ENCODE data around the gene KIRREL3. TPM values are rescaled to one million over a fixed set of nuclear protein-coding genes. Genes with fewer than 3 reads are reported as not detected.

Gene KIRREL3
- polyA plus RNA-seq, 1 donor (not counting 4 experiments of a cell fraction or from before 2014, with no cell fraction given) = 0.04 TPM

- peaks cover 29% of the 10 kb centered on the region for H3K27me3 ChIP-seq (ENCODE audit: control insufficient read depth, extremely low read depth, insufficient read depth, low read length)
- no peaks in the 10 kb centered on the region for H4K20me1 ChIP-seq (ENCODE audit: control insufficient read depth, extremely low read depth, insufficient read depth, low read length)
- no peak overlapping the region for H3K4me2 ChIP-seq (ENCODE audit: control insufficient read depth, extremely low read depth, insufficient read depth, low read depth, low read length)
- H3K9me3 ChIP-seq (ENCODE audit: control insufficient read depth, low read depth, low read length) = peaks cover 3% of the 10 kb centered on the region
- no peak overlapping the region for H2AFZ ChIP-seq (ENCODE audit: control insufficient read depth, low read length)
- H3K9me1 ChIP-seq (ENCODE audit: control insufficient read depth, extremely low read depth, insufficient read depth, low read length) = no peaks in the 10 kb centered on the region
- no peak for FAIRE-seq
- H3K9ac ChIP-seq (ENCODE audit: control insufficient read depth, extremely low read depth, insufficient read depth, low read length) = no peak overlapping the region
- H3K4me3 ChIP-seq (ENCODE audit: control insufficient read depth in 2 of 3, extremely low read depth in 1 of 3, insufficient read depth in 2 of 3, low read depth in 1 of 3, low read length in 3 of 3) = no peak overlapping the region
- H3K79me2 ChIP-seq (ENCODE audit: control insufficient read depth, insufficient read depth, low read length) = no peaks in the 10 kb centered on the region
- no peak for DNase-seq (ENCODE audit: low read depth, low spot score)
- no peaks in the 10 kb centered on the region for H3K4me1 ChIP-seq (ENCODE audit: control insufficient read depth, extremely low read depth, insufficient read depth, low read length)
- H3K36me3 ChIP-seq (ENCODE audit: control insufficient read depth in 2 of 2, extremely low read depth in 1 of 2, insufficient read depth in 2 of 2, low read length in 2 of 2) = no peaks in the 10 kb centered on the region
- dilution Hi-C loops (cut with MboI; ENCODE audit: extremely low pct_ligation_motif_present, low sequenced_read_pairs) = no loop called here
- TF ChIP-seq EZH2 (IDR thresholded peaks at IDR 0.05; ENCODE audit: low read length) (no peak), CTCF (optimal IDR thresholded peaks at IDR 0.05 in 1 of 3, IDR thresholded peaks at IDR 0.05 in 1 of 3, conservative IDR thresholded peaks at IDR 0.05 in 1 of 3; ENCODE audit: extremely low read depth in 1 of 3, insufficient read depth in 2 of 3, low read length in 3 of 3) (no peak)
- no peak overlapping the region for H3K27ac ChIP-seq (ENCODE audit: control insufficient read depth, insufficient read depth, low read length)
Observed at GRCh38 chr11:126469311-126469710, 531.3 kb downstream of the KIRREL3 start.

GRCh38 chr11:126468102-126468521 lies 532.5 kb downstream of the KIRREL3 start:
- no peak for DNase-seq (ENCODE audit: low read depth, low spot score)
- Histone ChIP-seq H3K9ac (ENCODE audit: control insufficient read depth, extremely low read depth, insufficient read depth, low read length) (no peak overlapping the region), H3K79me2 (ENCODE audit: control insufficient read depth, insufficient read depth, low read length) (no peaks in the 10 kb centered on the region), H3K4me1 (ENCODE audit: control insufficient read depth, extremely low read depth, insufficient read depth, low read length) (no peaks in the 10 kb centered on the region), H3K4me3 (ENCODE audit: control insufficient read depth in 2 of 3, extremely low read depth in 1 of 3, insufficient read depth in 2 of 3, low read depth in 1 of 3, low read length in 3 of 3) (no peak overlapping the region), H4K20me1 (ENCODE audit: control insufficient read depth, extremely low read depth, insufficient read depth, low read length) (no peaks in the 10 kb centered on the region), H3K9me1 (ENCODE audit: control insufficient read depth, extremely low read depth, insufficient read depth, low read length) (no peaks in the 10 kb centered on the region), H3K9me3 (ENCODE audit: control insufficient read depth, low read depth, low read length) (peaks cover 3% of the 10 kb centered on the region), H3K27ac (ENCODE audit: control insufficient read depth, insufficient read depth, low read length) (no peak overlapping the region), H3K36me3 (ENCODE audit: control insufficient read depth in 2 of 2, extremely low read depth in 1 of 2, insufficient read depth in 2 of 2, low read length in 2 of 2) (no peaks in the 10 kb centered on the region), H3K4me2 (ENCODE audit: control insufficient read depth, extremely low read depth, insufficient read depth, low read depth, low read length) (no peak overlapping the region), H2AFZ (ENCODE audit: control insufficient read depth, low read length) (no peak overlapping the region), H3K27me3 (ENCODE audit: control insufficient read depth, extremely low read depth, insufficient read depth, low read length) (peaks cover 31% of the 10 kb centered on the region)
- FAIRE-seq = no peak
- TF ChIP-seq EZH2 (IDR thresholded peaks at IDR 0.05; ENCODE audit: low read length) (no peak), CTCF (optimal IDR thresholded peaks at IDR 0.05 in 1 of 3, IDR thresholded peaks at IDR 0.05 in 1 of 3, conservative IDR thresholded peaks at IDR 0.05 in 1 of 3; ENCODE audit: extremely low read depth in 1 of 3, insufficient read depth in 2 of 3, low read length in 3 of 3) (no peak)
- dilution Hi-C loops (cut with MboI; ENCODE audit: extremely low pct_ligation_motif_present, low sequenced_read_pairs) = no loop called here
